IPS-NIHi11 (cell line): ENCODE data around the gene RNF215.
A peak's percentile ranks its signal among the peaks of the same experiment; 100 is the strongest.

ENCODE experiments used
- DNase-seq: peaks from one replicate; pipeline ENCODE4 v3.0.0; 2012; ENCODE audit warnings: mixed read lengths, low spot score

Gene RNF215

GRCh38 chr22:30386960-30387827 lies at the start of gene RNF215:
Gene RNF215 (minus strand): TSS chr22:30387411. CDS start chr22:30387313, 98 bp downstream.
- DNase-seq, result peak; percentile 98

DNA sequence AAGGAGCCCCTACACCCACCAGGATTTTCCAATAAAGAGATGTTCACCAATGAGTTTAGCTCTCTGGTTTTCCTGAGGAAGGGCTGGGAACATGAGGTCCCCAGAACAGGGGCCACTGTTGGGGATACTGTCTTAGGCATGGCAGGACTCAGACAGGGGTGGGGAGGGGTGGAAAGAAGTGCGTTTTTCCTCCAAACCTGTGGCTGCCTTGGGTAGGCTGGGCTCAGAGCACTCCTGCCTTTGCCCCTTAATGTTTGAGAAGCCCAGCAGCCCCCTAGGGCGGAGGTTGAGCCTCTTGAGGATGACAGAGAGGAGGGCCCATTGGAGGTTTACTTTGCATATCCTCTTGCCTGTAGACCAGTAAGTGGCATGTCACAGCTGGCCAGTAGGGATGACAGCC lies 49.0 kb upstream of the RNF215 start:
- no peak for DNase-seq

GRCh38 chr22:30435674-30436126 lies 48.5 kb upstream of the RNF215 start:
- no peak for DNase-seq

GRCh38 chr22:30434843-30435242 lies 47.6 kb upstream of the RNF215 start:
- no peak for DNase-seq

GRCh38 chr22:30433773-30434172 lies 46.6 kb upstream of the RNF215 start:
- DNase-seq, result no peak

- no peak for DNase-seq
These were observed 46.0 kb upstream of the RNF215 start for GRCh38 chr22:30433227-30433626.

DNA sequence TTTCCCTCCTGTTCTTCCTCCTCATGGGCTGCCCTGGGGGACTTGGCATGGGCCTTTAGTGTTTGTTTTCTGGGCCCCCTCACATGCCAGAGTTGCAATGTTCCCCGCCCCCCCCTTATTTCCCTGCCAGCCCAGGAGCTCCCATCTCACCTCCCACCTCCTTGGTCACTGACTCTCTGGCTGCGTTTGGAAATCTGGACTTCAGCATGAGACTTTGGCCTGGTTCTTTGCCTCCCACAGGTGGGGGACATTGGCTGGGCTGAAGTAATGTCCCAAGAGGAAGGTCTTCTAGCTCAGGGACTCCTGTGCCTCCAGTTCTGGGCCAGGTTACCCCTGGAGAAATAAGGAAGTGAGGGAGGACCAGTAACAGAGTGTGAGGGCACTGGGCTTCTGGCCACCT lies 45.3 kb upstream of the RNF215 start:
- DNase-seq, result no peak

DNA sequence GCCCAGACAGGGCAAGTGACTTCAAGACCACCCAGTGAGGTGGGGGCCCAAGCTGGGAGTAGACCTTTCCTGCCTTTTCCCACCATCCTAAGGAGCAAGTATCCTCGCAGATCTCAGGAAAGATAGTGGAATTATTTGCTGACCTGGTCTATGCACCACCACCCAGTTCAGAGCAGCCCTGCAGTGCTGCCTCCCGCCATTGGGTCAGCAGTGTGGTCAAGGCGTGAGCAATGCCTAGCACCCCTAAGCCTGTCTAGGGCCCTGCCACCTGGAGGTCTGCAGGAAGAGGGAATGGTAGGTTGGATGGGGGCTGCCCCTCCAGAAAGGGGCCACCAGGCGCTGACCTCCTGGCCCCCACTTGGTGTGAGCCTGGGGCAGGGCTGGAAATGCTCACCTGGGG lies 44.9 kb upstream of the RNF215 start:
- no peak for DNase-seq

GRCh38 chr22:30430933-30431332 lies 43.7 kb upstream of the RNF215 start:
- peak; percentile 31 for DNase-seq

DNA sequence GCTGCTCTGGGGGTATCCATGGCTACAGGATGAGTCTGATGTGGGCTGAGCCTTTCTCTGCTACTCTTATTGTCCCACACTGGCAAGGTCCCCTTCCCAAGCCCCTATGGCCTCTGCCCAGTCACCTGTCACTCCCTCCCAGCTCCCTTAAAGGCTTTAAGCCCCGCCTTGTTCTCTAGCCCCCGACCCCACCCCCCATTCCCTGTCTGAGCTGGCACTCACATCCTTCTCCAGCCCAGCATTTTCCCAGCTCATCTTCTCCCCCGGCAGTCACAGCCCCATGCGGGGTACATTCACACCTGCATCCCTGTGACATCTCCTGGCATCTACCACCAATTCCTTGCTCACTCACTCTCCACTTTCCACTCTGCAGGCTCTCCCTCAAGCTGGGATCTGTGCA lies 42.7 kb upstream of the RNF215 start:
- DNase-seq, result no peak

- DNase-seq, result no peak
These were observed 40.7 kb upstream of the RNF215 start for GRCh38 chr22:30427871-30428270.

GRCh38 chr22:30426388-30427353 lies 39.5 kb upstream of the RNF215 start:
- peak; percentile 91 for DNase-seq

- peak; percentile 88 for DNase-seq
These were observed 38.6 kb upstream of the RNF215 start, which contains the start of gene MTFP1 for GRCh38 chr22:30425616-30426387. Gene MTFP1 (plus strand): TSS chr22:30425768. CDS start chr22:30425880, 112 bp downstream.

- no peak for DNase-seq
These were observed 38.1 kb upstream of the RNF215 start for GRCh38 chr22:30425327-30425615.

- DNase-seq, result no peak
These were observed 37.5 kb upstream of the RNF215 start for GRCh38 chr22:30424534-30425326.

GRCh38 chr22:30423959-30424533 lies 36.8 kb upstream of the RNF215 start:
- DNase-seq, result peak; percentile 94

DNA sequence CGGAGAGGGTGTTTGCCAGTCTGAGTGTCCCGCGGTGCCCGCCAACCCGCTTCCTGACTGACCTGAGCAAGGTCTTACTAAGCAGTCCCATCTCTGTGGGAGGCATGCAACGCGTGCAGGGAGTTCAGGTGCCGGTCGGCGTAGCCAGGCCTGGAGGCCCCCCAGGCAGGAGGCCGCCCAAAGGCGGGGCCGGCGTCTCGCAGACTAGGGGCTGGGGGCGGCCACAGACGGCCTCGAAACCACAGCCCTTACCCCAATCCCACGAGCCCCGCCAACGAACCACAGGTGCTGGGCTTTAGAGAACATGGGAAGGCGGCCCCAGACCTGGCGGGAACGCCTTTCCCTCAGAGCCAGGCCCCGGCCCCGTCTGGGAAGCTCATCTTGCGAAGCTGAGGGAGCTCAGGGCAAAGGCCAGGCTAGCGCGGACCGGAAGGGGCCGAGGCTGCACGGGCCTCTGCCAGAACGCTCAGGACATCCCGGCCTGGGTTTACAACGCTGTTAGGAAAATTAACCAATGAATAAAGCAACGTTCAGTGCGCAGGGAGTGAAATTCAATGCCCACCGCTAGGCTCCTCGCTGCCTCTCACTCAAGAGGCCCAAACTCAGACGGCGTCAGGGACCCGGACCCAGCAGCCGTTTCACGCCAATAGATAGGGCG lies 36.2 kb upstream of the RNF215 start:
- peak; percentile 67 for DNase-seq

- DNase-seq, result peak; percentile 65
These were observed 35.5 kb upstream of the RNF215 start for GRCh38 chr22:30422481-30423300.
